Activated CD8-positive, alpha-beta memory T cell treated with anti-CD3 and anti-CD28 coated beads for 36 hours (primary cell): Measurements from ENCODE around the gene ABCF3. TPM values are rescaled to one million over a fixed set of nuclear protein-coding genes. Genes with fewer than 3 reads are reported as not detected.

Source experiments
- CTCF ChIA-PET: fragments of 350-600 bp; sonication (Branson Sonifier 250); formaldehyde crosslinking; loops from one replicate; lab custom pipeline; 2021; ENCODE audit warnings: antibody characterized with exemption; lab: Charles Lee
- POLR2A ChIA-PET: fragments of 350-600 bp; sonication (Branson Sonifier 250); formaldehyde crosslinking; loops from one replicate; lab custom pipeline; 2021; ENCODE audit warnings: antibody characterized with exemption; lab: Charles Lee
- total RNA-seq, 2 experiments: library from RNA; stranded (reverse); gene quantifications; one replicate each; pipeline ENCODE4 v1.2.3, GENCODE V29; 2021

The ABCF3 gene
- total RNA-seq, 2 experiments from 2014 or later: 62.4 to 67.6 TPM

- ChIA-PET POLR2A (no interaction called here), CTCF (interaction anchor here (0.5 to 1.6 kb wide), 3 partner anchors 17 to 54 kb away, joined by 3 read pairs; no protein-coding TSS in a partner anchor)
Observed at GRCh38 chr3:184164648-184165330, 21.2 kb upstream of the ABCF3 start.

- POLR2A ChIA-PET: no interaction called here
- CTCF ChIA-PET: interaction anchor here (0.5 kb wide), 1 partner anchor 53 kb away, joined by 3 read pairs; no protein-coding TSS in a partner anchor
Observed at GRCh38 chr3:184165543-184165942, 20.5 kb upstream of the ABCF3 start.

- ChIA-PET POLR2A (no interaction called here), CTCF (no interaction called here)
Observed at GRCh38 chr3:184166671-184167070, 19.3 kb upstream of the ABCF3 start.

- CTCF ChIA-PET: no interaction called here
- POLR2A ChIA-PET: interaction anchor here (0.5 to 0.6 kb wide), 2 partner anchors 78 to 146 kb away, joined by 5 read pairs; no protein-coding TSS in a partner anchor
Observed at GRCh38 chr3:184167786-184168185, 18.2 kb upstream of the ABCF3 start.

GRCh38 chr3:184168363-184169120 lies 17.5 kb upstream of the ABCF3 start:
- POLR2A ChIA-PET: interaction anchor here (0.5 to 0.6 kb wide), 2 partner anchors 78 to 145 kb away, joined by 5 read pairs; no protein-coding TSS in a partner anchor
- CTCF ChIA-PET: no interaction called here

GRCh38 chr3:184169896-184170875 lies 15.8 kb upstream of the ABCF3 start:
- ChIA-PET CTCF (no interaction called here), POLR2A (no interaction called here)

GRCh38 chr3:184171562-184171961 lies 14.4 kb upstream of the ABCF3 start:
- ChIA-PET CTCF (interaction anchor here (0.6 kb wide), 2 partner anchors 57 to 85 kb away, joined by 3 to 5 read pairs; no protein-coding TSS in a partner anchor), POLR2A (interaction anchor here (0.5 to 1.2 kb wide), 3 partner anchors 12 to 273 kb away, joined by 3 to 10 read pairs (median 3); no protein-coding TSS in a partner anchor)

- CTCF ChIA-PET: interaction anchor here (1.0 to 1.8 kb wide), 2 partner anchors 13 to 55 kb away, joined by 3 to 6 read pairs; partner anchors contain the start of gene ABCF3
- POLR2A ChIA-PET: no interaction called here
Observed at GRCh38 chr3:184172681-184173373, 13.2 kb upstream of the ABCF3 start.

- ChIA-PET POLR2A (interaction anchor here (0.9 kb wide), 1 partner anchor 37 kb away, joined by 3 read pairs; no protein-coding TSS in a partner anchor), CTCF (interaction anchor here (1.0 to 1.8 kb wide), 2 partner anchors 12 to 55 kb away, joined by 3 to 6 read pairs; partner anchors contain the start of gene ABCF3)
Observed at GRCh38 chr3:184173374-184173722, 12.7 kb upstream of the ABCF3 start.

- ChIA-PET CTCF (interaction anchor here (1.4 to 1.8 kb wide), 2 partner anchors 15 to 54 kb away, joined by 5 to 6 read pairs; no protein-coding TSS in a partner anchor), POLR2A (interaction anchor here (0.6 to 1.7 kb wide), 5 partner anchors 10 to 163 kb away, joined by 3 to 4 read pairs (median 3); no protein-coding TSS in a partner anchor)
Observed at GRCh38 chr3:184174284-184174645, 11.7 kb upstream of the ABCF3 start.

- CTCF ChIA-PET: interaction anchor here (1.4 kb wide), 1 partner anchor 16 kb away, joined by 5 read pairs; no protein-coding TSS in a partner anchor
- POLR2A ChIA-PET: interaction anchor here (0.6 to 1.7 kb wide), 5 partner anchors 9 to 162 kb away, joined by 3 to 5 read pairs (median 3); no protein-coding TSS in a partner anchor
Observed at GRCh38 chr3:184174646-184175492, 11.1 kb upstream of the ABCF3 start, which contains the start of gene AP2M1. TSS of gene AP2M1 (plus strand) at chr3:184174855. CDS start at chr3:184176994, 2,139 bp downstream.

- ChIA-PET POLR2A (interaction anchor here (0.7 to 1.7 kb wide), 3 partner anchors 8 to 11 kb away, joined by 3 to 5 read pairs (median 4); no protein-coding TSS in a partner anchor), CTCF (interaction anchor here (1.4 kb wide), 1 partner anchor 16 kb away, joined by 5 read pairs; no protein-coding TSS in a partner anchor)
Observed at GRCh38 chr3:184175506-184175905, 10.5 kb upstream of the ABCF3 start.

GRCh38 chr3:184175981-184176376 lies 10.0 kb upstream of the ABCF3 start:
- ChIA-PET POLR2A (interaction anchor here (0.5 to 1.3 kb wide), 3 partner anchors 8 to 360 kb away, joined by 3 to 5 read pairs (median 3); no protein-coding TSS in a partner anchor), CTCF (no interaction called here)

- CTCF ChIA-PET: interaction anchor here (0.8 kb wide), 1 partner anchor 73 kb away, joined by 3 read pairs; the partner anchor contains the start of gene EEF1AKMT4
- POLR2A ChIA-PET: interaction anchor here (0.5 to 0.6 kb wide), 2 partner anchors 28 to 361 kb away, joined by 3 read pairs; no protein-coding TSS in a partner anchor
Observed at GRCh38 chr3:184176377-184177330, 9.3 kb upstream of the ABCF3 start.

- ChIA-PET POLR2A (no interaction called here), CTCF (interaction anchor here (0.8 kb wide), 1 partner anchor 72 kb away, joined by 3 read pairs; the partner anchor contains the start of gene EEF1AKMT4)
Observed at GRCh38 chr3:184177331-184177731, 8.7 kb upstream of the ABCF3 start.
